AG09309 (cell line): ENCODE data around the gene KIDINS220.

ENCODE experiments used
- DNase-seq: peaks from one replicate; pipeline ENCODE4 v3.0.0-alpha.2; 2010; ENCODE audit warnings: low read depth
- H3K4me3 ChIP-seq: 2 replicates; pipeline ENCODE4 v1.5.1; 2011; ENCODE audit warnings: mild to moderate bottlenecking, low read depth, low read length, moderate library complexity; ENCODE audit not compliant: control insufficient read depth
- CTCF ChIP-seq: IDR thresholded peaks from 2 replicates; pipeline ENCODE4 v1.5.1; 2011; ENCODE audit warnings: mild to moderate bottlenecking, low read depth, low read length, inconsistent platforms; ENCODE audit not compliant: insufficient read depth, control insufficient read depth; ENCODE audit errors: missing control alignments

The KIDINS220 gene

GRCh38 chr2:8848328-8849100 is 11.1 kb upstream of the KIDINS220 start:
- H3K4me3 ChIP-seq = no peak overlapping the region
- no peak for TF ChIP-seq CTCF
- DNase-seq = no peak

GRCh38 chr2:8847400-8847799 is 10.0 kb upstream of the KIDINS220 start:
- no peak for DNase-seq
- TF ChIP-seq CTCF = no peak
- no peak overlapping the region for H3K4me3 ChIP-seq

GRCh38 chr2:8841932-8842331 is 4.5 kb upstream of the KIDINS220 start:
- no peak overlapping the region for H3K4me3 ChIP-seq
- TF ChIP-seq CTCF = no peak
- no peak for DNase-seq

- no peak for TF ChIP-seq CTCF
- DNase-seq = no peak
- no peak overlapping the region for H3K4me3 ChIP-seq
These were observed 3.2 kb upstream of the KIDINS220 start for GRCh38 chr2:8840475-8841091.

- TF ChIP-seq CTCF = no peak
- DNase-seq = no peak
- H3K4me3 ChIP-seq = no peak overlapping the region
These were observed 2.0 kb upstream of the KIDINS220 start for GRCh38 chr2:8839189-8839965.

GRCh38 chr2:8837795-8838140 is 355 bp upstream of the KIDINS220 start:
- H3K4me3 ChIP-seq = no peak overlapping the region
- DNase-seq = no peak
- TF ChIP-seq CTCF = no peak
